NCI-H460 (cell line): ENCODE measurements around the gene BPI. TPM values are rescaled to one million over a fixed set of nuclear protein-coding genes. Genes with fewer than 3 reads are reported as not detected.
"Not testable (repeated sequence)": the region's sequence is repeated elsewhere in the genome, so short reads cannot be mapped to it uniquely, and the experiment has no call there.

Experiments
- DNase-seq: peaks from one replicate; pipeline ENCODE4 v3.0.0-alpha.2; 2016; ENCODE audit warnings: low read depth; ENCODE audit errors: extremely low read depth
- total RNA-seq: library from RNA; depleted of rRNA; stranded (reverse); fragments of >200 nt; shearing (Covaris generic); gene quantifications from 2 replicates; pipeline ENCODE4 v1.2.3, GENCODE V29; 2014

The BPI gene
- total RNA-seq, 1 experiment from 2014 or later, result not detected

GRCh38 chr20:38277285-38277684 lies 26.7 kb upstream of the BPI start:
- no peak for DNase-seq

DNA sequence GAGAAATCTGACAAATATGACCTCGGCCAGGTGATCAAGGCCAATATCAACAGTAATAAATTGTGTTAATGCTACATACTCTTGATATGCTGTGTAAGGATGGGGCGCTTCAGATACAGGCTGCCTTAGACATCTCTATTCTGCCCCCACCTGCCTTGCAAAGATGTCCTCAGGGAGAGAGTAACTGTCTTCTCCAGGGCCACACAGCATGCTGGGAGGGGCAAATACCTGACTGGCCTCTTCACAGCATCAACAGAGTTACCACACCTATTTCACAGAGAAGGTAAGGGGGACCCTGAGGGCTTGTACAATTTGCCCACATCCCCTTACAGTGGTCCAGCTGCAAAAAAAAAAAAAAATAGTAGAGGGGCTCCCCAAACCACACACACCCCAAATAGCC lies 26.3 kb upstream of the BPI start:
- no peak for DNase-seq

DNA sequence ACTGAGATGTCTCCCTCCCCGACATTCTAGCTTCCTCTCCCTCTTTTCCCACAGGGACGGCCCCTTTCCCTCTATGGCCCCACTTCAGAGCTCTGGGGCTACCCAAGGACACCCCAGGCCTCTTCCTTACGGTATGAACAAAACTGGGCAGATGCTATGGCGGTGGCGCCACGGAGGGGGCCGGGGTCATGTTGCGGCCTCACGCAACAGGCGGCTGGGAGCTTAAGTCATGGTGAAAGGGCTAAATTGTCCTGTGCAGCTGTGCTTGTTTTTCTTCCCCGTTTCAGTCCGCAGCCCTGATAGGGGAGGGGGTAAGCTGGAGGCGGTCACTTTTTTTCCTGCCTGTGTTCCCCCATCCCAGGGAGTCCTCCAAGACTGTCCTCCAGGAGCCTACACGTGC lies 25.8 kb upstream of the BPI start:
- DNase-seq, result no peak

DNA sequence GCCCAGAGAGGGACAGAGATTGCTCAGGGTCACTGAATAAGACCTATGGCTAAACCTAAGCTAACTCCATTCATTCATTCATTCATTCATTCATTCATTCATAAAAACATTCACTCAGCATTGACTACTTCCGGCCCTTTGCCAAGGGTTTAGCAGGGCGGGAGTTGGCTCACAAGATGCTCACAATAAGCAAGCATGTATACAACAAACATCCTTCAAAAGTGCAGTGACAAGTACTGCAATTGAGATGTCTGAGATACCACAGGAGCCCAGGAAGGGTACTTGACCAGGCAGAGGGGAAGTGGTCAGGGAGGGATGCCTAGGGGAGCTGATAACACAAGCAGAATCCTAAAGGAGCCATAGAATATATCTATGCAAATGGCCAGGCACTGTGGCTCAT lies 25.2 kb upstream of the BPI start:
- DNase-seq, result no peak

- DNase-seq, result not testable (repeated sequence)
Measured at GRCh38 chr20:38281176-38281915, 22.6 kb upstream of the BPI start.

DNA sequence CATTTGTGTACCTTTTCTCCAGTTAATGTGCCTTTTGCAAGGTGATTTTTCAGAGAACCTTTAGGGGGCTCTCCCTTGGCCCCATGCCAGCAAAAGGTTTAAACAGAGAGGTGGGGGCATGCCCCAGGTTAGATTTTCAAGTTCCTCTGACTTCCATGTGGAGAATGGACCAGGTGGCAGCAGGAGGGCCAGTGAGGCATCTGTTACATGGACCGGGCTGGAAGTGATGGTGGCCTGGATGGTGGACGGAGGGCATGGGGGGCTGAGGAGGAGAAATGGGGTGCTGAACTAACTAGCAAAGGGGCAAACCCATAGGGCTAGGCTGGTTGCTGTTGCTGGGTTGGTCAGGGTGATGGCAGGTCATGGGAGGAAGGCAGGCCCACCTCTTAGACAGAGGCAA lies 20.7 kb upstream of the BPI start:
- DNase-seq, result no peak

DNA sequence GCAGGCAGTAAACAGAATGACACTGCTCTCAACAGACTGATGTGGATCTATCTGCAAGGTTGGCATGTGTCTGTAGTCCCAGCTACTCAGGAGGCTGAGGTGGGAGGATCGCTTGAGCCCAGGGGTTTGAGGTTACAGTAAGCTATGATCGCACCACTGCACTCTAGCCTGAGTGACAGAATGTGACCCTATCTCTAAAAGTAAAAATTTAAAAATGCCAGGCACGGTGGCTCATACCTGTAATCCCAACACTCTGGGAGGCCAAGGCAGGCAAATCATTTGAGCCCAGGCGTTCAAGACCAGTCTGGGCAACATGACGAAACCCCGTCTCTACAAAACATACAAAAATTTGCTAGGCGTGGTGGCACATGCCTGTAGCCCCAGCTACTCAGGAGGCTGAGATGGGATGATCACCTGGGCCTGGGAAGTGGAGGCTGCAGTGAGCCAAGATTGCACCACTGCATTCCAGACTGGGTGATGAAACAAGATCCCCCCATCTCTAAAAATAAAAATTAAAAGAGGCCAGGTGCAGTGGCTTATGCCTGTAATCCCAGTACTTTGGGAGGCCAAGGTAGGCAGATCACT lies 19.8 kb upstream of the BPI start:
- not testable (repeated sequence) for DNase-seq

GRCh38 chr20:38284893-38285444 lies 19.0 kb upstream of the BPI start:
- DNase-seq, result no peak

DNA sequence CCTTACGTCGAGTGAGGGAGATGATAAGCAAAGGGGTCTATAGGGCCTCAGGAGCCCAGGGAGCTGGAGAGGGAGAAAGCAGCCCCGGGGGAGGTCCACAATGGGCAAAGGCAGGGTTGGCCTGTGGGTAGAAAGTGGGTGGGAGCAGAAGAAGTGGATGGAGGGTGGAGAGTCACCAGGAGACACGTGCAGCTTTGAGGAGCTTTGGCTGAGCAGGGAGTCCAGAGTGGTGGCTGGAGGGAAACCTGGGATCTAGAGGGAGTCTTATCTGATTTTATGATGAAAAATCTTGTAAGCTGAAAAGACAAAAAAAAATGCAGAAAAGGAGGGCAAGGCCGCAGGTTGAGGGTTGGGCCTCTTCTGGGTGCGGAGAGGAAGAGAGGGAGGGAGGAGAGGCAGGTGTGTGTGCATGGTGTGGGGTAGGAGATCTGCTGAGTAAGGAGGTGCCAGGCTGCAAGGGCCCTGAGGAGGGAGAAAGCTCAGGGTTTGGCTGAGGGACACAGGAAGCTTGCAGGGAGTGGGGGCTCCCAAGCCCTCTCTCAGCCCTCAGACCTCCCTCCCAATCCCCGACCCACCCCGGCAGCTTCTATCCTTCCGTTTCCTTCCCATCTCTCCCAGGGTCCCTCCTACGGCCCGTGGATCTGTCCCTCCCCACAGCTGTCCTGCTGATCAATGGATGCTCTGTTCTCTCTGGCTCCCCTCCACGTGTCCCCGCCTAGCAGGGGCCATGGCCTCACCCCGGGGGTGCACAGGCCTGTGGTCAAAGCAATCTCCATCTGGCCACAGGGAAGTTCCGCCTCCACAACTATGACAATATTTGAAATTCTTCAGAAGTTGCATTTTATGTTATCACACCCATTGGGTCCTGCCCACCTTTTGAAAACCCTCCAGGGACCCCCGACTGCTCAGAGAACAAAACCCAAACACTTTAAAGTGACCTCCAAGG lies 17.1 kb upstream of the BPI start:
- DNase-seq, result no peak

- DNase-seq, result peak; percentile 43
Measured at GRCh38 chr20:38290829-38291814, 12.8 kb upstream of the BPI start.

DNA sequence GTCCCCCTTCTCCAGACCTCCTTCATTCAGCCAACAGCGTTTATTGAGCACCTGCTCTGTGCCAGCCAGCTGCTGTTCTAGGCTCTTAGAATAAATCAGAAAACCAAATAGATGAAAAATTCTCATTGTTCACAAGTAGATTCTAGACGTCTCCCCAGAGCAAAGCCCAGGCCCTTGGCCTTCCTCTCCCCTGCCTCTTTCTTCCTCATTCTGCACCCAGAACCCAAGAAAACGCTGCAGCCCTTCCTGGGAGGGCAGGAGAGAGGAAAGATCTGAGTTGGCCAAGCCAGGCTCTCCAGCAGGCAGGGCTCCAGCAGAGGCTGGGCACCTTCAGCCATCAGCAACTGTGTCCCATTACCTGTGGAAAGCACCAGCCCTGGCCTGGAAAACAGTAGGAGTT lies 12.0 kb upstream of the BPI start:
- DNase-seq, result no peak

DNA sequence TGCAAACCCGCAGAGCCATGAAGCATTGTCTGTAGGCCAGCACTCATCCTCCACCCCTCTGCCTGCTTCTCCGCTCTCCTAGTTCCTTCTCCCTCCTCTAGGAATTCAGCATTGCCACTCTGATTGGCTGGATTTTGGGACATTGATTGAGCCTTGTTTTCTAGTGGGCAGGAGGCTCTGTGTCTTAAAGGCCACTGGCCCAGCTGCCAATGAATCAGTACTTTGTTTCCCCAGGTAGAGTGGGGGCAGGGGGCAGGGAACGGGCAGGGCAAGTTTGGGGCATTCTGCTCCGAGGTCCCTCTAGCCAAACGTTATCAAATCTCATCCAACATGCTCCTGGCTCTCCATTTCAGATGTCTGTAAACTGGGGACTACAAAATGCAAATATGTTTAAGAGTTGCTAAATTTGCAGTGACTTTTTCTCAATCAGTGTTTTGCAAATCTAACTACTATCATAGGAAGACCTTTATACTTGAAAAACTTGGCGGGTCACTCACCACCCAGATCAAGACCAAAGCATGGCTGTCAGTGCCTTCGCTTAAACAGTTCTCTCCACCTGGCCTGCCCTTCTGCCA lies 10.4 kb upstream of the BPI start:
- DNase-seq, result no peak

DNA sequence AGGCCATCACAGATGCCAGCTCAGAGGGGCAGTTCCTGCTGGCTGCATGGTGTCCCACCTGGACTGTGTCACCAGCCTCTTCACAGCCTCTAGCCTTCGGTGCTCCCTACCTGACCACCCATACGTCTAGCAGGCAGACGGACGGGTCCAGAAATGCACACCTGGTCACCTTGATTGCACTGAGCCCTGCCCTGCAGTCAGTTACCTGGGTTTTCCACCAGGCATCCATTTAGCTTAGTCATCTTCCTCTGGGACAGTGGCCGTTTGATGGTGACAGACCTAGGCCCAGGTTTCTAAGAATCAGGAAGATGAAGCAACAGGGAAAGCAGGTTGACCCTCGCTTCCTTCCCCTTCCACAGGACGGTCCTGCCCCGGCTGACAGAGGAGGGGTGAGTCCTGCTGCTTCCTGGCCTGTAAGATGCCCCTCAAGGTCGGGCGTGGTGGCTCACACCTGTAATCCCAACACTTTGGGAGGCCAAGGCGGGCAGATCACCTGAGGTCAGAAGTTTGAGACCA lies 9.8 kb upstream of the BPI start:
- no peak for DNase-seq

DNA sequence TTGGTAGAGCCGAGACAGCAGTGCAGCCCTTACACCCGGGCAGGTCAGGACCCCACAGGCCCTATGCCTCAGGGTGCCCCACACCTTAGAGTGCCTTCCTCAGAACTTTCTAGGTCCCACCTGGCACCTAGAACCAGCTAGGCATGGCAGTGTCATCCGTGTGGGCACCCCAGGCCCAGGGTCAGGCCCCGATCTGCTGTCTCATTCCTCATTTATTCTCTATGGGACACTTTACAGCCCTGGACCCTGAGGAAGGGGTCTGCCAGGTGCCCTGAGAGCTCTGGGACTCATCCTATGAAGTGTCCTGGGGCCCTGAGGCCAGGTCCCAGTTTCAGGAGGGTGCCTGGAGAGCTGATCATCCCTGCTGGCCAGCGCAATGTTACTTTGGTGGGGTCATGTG lies 8.1 kb upstream of the BPI start:
- no peak for DNase-seq

DNA sequence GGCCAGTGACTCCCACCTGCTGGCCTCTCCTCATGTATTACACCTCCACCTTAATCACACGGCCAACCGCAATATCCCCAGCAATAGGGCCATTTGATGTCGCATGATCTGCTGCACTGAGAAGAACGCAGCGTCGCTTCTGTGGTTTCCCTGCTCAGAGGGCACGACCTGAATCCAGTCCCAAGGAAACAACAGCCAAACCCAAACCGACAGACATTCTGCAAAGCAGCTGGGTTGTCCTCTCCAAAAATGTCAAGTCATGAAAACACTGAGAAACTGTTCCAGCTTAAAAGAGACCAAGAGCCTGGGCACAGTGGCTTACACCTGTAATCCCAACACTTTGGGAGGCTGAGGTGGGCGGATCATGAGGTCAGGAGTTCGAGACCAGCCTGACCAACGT lies 7.5 kb upstream of the BPI start:
- DNase-seq, result no peak

DNA sequence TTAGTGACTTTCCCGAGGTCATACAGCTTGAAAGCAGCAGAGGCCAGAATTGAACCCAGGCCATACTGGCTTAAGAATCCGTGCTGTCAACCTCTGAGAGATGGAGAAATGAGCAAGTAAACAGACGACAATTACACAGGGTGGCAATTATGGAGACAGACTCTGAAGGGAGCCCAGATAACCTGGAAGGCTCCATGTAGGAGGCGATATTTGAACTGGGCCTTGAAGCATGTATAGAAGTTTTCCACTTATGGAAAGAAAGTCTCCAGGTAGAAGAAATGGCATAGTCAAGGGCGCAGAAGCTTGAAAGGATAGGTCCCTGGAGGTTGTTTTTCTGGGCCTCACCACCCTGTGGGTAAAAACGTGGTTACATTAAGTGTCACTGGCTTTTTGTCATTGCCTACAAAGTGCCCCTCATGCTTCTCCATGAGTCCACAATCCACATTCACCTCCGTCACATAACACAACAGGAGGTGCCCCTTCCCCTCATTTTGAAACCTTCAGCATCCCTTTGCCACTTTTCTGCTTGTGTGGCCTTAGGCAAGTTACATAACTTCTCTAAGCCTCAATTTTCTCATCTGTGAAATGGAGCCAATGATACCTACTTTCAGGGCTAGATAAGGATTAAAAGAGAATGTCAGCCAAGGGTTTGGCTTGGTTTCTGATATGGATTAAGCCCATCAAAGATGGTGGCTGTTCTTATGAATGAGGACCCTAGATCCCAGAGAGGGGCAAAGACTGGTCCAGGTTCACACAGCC lies 5.9 kb upstream of the BPI start:
- DNase-seq, result no peak

GRCh38 chr20:38298768-38299288 lies 5.1 kb upstream of the BPI start:
- DNase-seq, result no peak

DNA sequence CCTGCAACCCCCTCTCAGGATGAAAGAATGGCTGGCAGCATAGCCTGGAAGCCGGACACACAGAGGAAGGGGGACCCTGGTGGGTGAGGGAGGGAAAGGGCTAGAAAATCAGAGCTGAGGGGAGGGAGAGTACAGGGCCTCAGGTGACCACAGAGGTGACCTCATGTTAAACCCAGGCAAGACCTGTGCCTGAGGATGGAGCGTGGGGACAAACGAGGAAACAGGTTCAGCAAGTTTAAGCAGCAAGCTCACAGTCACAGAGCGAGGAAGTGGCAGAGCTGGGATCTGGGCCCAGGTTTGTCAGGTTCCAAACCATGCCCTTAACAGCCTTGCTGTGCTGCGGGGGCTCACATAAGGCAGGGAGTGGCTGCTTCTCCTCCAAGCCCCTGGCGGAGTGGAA lies 4.0 kb upstream of the BPI start:
- DNase-seq, result no peak

GRCh38 chr20:38300438-38300837 lies 3.5 kb upstream of the BPI start:
- no peak for DNase-seq
